Adrenal gland (tissue), 12 donors: ENCODE results near the gene AREL1. TPM values are rescaled to one million over a fixed set of nuclear protein-coding genes. Genes with fewer than 3 reads are reported as not detected.
A peak's percentile ranks its signal among the peaks of the same experiment; 100 is the strongest.

ENCODE experiments used
- DNase-seq, 7 donors: peaks; one replicate each; pipeline ENCODE4 v3.0.0-alpha.2; 2019 to 2020
- H3K27ac ChIP-seq, 5 donors: fragments of 200-600 bp; sonication (generic) in 4 of 5; 1 replicate in 3 of 5; 2 replicates in 2 of 5; pipeline versions ENCODE4 v1.5.1 to v1.8.0; 2016 to 2020; ENCODE audit warnings: mild to moderate bottlenecking in 1 of 5
- H3K27me3 ChIP-seq: fragments of 200-600 bp; 2 replicates; pipeline ENCODE4 v1.8.0; 2021
- H3K36me3 ChIP-seq, 2 donors: fragments of 200-600 bp; replicated peaks in 1 of 2; 1 replicate in 1 of 2; 2 replicates in 1 of 2; pipeline versions ENCODE4 v1.5.1 to v1.8.0; 2018 to 2022
- H3K4me1 ChIP-seq, 2 donors: fragments of 200-600 bp; replicated peaks in 1 of 2; 1 replicate in 1 of 2; 2 replicates in 1 of 2; pipeline versions ENCODE4 v1.5.1 to v1.8.0; 2018 to 2021
- H3K4me3 ChIP-seq, 4 donors: fragments of 200-600 bp; sonication (generic) in 3 of 4; one replicate each; pipeline ENCODE4 v1.5.1; 2016 to 2018
- H3K9me3 ChIP-seq, 3 donors: fragments of 200-600 bp; sonication (generic) in 1 of 3; replicated peaks in 1 of 3; 1 replicate in 2 of 3; 2 replicates in 1 of 3; pipeline versions ENCODE4 v1.5.1 to v1.8.0; 2016 to 2021
- POLR2A ChIP-seq, 2 donors: fragments of 450-650 bp; IDR thresholded peaks; one replicate each; pipeline ENCODE4 v1.6.1; 2017; ENCODE audit warnings: antibody characterized with exemption in 2 of 2, mild to moderate bottlenecking in 2 of 2, moderate library complexity in 1 of 2
- WGBS, 4 donors: extraction: QIAGEN DNeasy Blood & Tissue Kit in 2 of 4; methylation state at CpG; one replicate each; pipeline versions ENCODE4 v1.1.5 to v1.1.7; 2013 to 2017; 5-methylcytosine and 5-hydroxymethylcytosine counted together
- intact Hi-C, 2 donors: fragments of 100-400 bp; cut with DNase I; formaldehyde crosslinking; loops; one replicate each; pipeline versions ENCODE4 v1.14.1 to v1.15.0; 2022 to 2023
- polyA plus RNA-seq, 3 donors: library from polyadenylated mRNA; stranded (reverse); fragments of 200-250 nt in 2 of 3; fragments of 350-450 nt in 1 of 3; fragmentation: Illumina TruSeq in 1 of 3; extraction: RNeasy Lipid Tissue Mini Kit (QIAGEN cat#74804) in 1 of 3; gene quantifications; one replicate each; pipeline ENCODE4 v1.2.3, GENCODE V29; 2013 to 2014
- total RNA-seq, 9 donors: library from RNA; depleted of rRNA in 4 of 9; stranded (reverse); fragments of >200 nt in 4 of 9; fragments of 120-200 nt in 1 of 9; fragmentation: NEBNext Ultra II Directional in 1 of 9; extraction: Animal tissue kit (Norgen Biotek cat#: 25700) in 1 of 9; gene quantifications; one replicate each; pipeline versions ENCODE4 v1.1.0 to v1.2.4, GENCODE V29; 2013 to 2023
- TF ChIP-seq, protein P1 (sequence below), 6 experiments: fragments of 450-650 bp in 4 of 6; fragments of 200-600 bp in 2 of 6; sonication (generic) in 1 of 6; IDR thresholded peaks; 1 replicate in 5 of 6; 2 replicates in 1 of 6; pipeline versions ENCODE4 v1.5.1 to v1.8.0; 2016 to 2021; ENCODE audit warnings: antibody characterized with exemption in 6 of 6, mild to moderate bottlenecking in 2 of 6, moderate library complexity in 1 of 6
- donor health status: healthy with polysubstance abuse.
- donor health status: Bipolar disorder and iron deficiency.
- donor health status: DM: yes; HTN: yes; CAD: no.
- donor health status: DM: no; HTN: no; CAD: no.
- donor health status: DM: no; HTN: no; CAD: no.
- donor health status: DM: yes; HTN: yes; CAD: no.

Gene AREL1
- total and polyA plus RNA-seq, 12 donors: 13.0 to 36.7 (median 29.8) TPM

DNA sequence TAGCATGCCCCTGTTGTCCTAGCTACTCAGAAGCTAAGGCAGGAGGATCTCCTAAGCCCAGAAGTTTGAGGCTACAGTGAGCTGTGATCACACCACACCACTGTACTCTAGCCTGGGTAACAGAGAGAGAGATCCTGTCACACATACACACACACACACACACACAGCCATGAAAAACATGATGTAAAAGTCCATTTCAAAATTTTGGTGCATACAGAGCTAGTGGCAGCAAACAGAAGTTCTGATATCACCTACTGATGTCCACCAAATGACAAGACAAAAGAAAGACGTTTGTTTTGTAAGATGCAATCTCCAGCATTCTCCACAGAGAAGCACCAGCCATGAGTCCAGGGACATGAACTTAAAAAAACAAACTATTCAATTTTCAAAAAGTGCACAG, 15.9 kb downstream of the AREL1 start:
- TF ChIP-seq POLR2A (IDR thresholded peaks at IDR 0.05): no peak
- TF ChIP-seq, protein P1, sequence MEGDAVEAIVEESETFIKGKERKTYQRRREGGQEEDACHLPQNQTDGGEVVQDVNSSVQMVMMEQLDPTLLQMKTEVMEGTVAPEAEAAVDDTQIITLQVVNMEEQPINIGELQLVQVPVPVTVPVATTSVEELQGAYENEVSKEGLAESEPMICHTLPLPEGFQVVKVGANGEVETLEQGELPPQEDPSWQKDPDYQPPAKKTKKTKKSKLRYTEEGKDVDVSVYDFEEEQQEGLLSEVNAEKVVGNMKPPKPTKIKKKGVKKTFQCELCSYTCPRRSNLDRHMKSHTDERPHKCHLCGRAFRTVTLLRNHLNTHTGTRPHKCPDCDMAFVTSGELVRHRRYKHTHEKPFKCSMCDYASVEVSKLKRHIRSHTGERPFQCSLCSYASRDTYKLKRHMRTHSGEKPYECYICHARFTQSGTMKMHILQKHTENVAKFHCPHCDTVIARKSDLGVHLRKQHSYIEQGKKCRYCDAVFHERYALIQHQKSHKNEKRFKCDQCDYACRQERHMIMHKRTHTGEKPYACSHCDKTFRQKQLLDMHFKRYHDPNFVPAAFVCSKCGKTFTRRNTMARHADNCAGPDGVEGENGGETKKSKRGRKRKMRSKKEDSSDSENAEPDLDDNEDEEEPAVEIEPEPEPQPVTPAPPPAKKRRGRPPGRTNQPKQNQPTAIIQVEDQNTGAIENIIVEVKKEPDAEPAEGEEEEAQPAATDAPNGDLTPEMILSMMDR (IDR thresholded peaks at IDR 0.05): no peak
- Histone ChIP-seq H3K4me3 (no peak overlapping the region), H3K36me3 (no peaks in the 10 kb centered on the region), H3K9me3 (no peaks in the 10 kb centered on the region), H3K4me1 (peaks cover 17 to 22% of the 10 kb centered on the region in 2 donors), H3K27me3 (no peaks in the 10 kb centered on the region), H3K27ac (no peak overlapping the region)
- no peak for DNase-seq
- intact Hi-C loops: no loop called here
- WGBS, 4 donors: 67 to 82% (median 76%) methylated on average over 1 of the region's 1 CpG

DNA sequence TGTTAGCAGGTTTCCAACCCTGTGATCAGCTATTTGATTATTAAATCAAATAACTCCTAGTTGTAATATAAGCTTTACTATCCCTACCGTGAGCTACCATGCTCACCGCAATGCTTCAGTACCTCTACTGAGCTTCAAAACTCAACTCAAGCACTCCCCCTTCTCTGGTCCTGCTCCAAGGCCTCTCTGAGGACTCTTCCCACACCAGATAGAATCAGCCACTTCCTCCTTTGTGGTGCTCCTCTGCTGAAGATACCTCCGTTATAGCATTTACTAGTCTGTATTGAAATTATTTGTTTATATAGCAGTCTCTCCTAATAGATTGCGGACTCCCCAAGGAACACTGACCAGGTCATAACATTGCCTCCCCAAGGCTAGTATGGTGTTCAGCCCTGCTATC, 17.5 kb downstream of the AREL1 start:
- no peaks in the 10 kb centered on the region for H3K9me3 ChIP-seq
- peaks cover 33 to 36% of the 10 kb centered on the region in 2 donors for H3K4me1 ChIP-seq
- WGBS, 4 donors: 91 to 96% (median 94%) methylated on average over 4 of the region's 4 CpGs
- no peak for DNase-seq
- no peak overlapping the region for H3K4me3 ChIP-seq
- H3K27ac ChIP-seq: no peak overlapping the region
- no peaks in the 10 kb centered on the region for H3K36me3 ChIP-seq
- H3K27me3 ChIP-seq: no peaks in the 10 kb centered on the region
- intact Hi-C loops: no loop called here
- TF ChIP-seq POLR2A (IDR thresholded peaks at IDR 0.05): no peak
- TF ChIP-seq, protein P1 (IDR thresholded peaks at IDR 0.05): no peak

DNA sequence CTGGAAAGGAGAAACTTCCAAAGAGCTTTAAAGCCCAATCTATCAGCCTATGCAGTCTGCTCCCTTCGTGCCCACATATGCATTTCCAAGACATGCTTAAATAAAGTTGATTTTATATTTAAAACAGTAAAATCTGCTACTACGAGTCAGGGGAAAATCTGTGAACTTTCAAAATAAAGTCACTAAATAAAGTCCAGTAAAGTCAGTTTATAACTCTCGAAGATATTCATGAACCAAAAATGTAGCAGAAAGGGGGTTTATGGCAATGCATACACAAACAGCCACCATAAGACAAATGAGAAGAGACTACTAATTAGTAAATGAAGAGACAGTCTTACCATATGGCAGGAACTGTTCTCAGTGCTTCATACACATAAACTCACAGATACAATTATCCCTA, 19.7 kb downstream of the AREL1 start:
- TF ChIP-seq, protein P1 (IDR thresholded peaks at IDR 0.05): no peak
- TF ChIP-seq POLR2A (IDR thresholded peaks at IDR 0.05): no peak
- Histone ChIP-seq H3K27me3 (no peaks in the 10 kb centered on the region), H3K4me3 (no peak overlapping the region), H3K4me1 (peaks cover 37 to 40% of the 10 kb centered on the region in 2 donors), H3K27ac (peak overlapping the region in 1 of 5 donors; percentile 79), H3K36me3 (no peaks in the 10 kb centered on the region), H3K9me3 (no peaks in the 10 kb centered on the region)
- 91 to 97% (median 94%) methylated on average over 3 of the region's 3 CpGs for WGBS, 4 donors
- intact Hi-C loops: no loop called here
- DNase-seq: no peak

DNA sequence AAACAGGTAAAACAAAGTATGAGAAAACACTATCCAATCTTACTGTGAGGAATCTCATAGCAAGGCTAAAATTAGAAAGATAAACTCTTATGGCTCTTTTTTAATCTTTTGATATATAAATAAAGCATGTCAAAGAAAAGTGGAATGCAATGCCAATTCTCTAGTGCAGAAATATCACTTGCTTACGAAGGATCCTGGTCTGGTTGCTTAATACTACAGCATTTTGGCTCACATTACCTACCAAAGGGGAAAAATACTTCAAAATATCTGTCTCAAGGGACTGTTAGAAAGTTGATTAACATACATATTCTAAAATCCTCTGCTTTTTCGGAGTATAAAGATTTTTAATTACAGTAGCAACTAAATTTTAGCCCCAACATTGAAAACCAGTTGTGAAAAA, 21.4 kb downstream of the AREL1 start:
- no peak overlapping the region for H3K4me3 ChIP-seq
- H3K27ac ChIP-seq: peak overlapping the region in 4 of 5 donors; percentile 61 to 79 (median 71)
- TF ChIP-seq, protein P1 (IDR thresholded peaks at IDR 0.05): no peak
- TF ChIP-seq POLR2A (IDR thresholded peaks at IDR 0.05): no peak
- no peak for DNase-seq
- WGBS, 4 donors: 42 to 52% (median 49%) methylated on average over 2 of the region's 2 CpGs
- no peaks in the 10 kb centered on the region for H3K36me3 ChIP-seq
- peaks cover 37 to 40% of the 10 kb centered on the region in 2 donors for H3K4me1 ChIP-seq
- H3K9me3 ChIP-seq: no peaks in the 10 kb centered on the region
- no peaks in the 10 kb centered on the region for H3K27me3 ChIP-seq
- intact Hi-C loops: no loop called here
